ENCODE results near the gene TCF3. TPM values are rescaled to one million over a fixed set of nuclear protein-coding genes. Genes with fewer than 3 reads are reported as not detected.
A peak's percentile ranks its signal among the peaks of the same experiment; 100 is the strongest.

The TCF3 gene
- total and polyA plus RNA-seq, 2 experiments from 2014 or later = 76.7 to 125 TPM

DNA sequence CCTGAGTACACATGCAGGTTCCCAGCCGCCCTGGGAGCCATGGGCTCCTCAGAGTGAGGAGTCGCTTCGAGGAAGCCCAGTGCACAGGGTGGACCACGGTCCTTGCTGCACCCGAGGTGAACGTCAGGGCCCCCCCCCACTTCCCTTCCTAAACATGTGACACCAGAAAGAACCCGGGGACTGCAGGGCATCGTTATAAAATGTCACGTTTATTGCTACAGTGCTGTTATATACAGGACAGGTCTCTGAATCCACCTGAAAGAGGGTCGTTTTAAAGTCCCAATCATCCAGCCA, 43.4 kb downstream of the TCF3 start:
- H3K36me3 ChIP-seq (replicated peaks; ENCODE audit: insufficient read depth, low read depth) = no peaks in the 10 kb centered on the region
- no peak overlapping the region for H2AFZ ChIP-seq
- no peak overlapping the region for H3K27ac ChIP-seq
- TF ChIP-seq EZH2phosphoT487 (IDR thresholded peaks at IDR 0.05; ENCODE audit: low read depth, severe bottlenecking, unreplicated experiment) (no peak), EZH2 (IDR thresholded peaks at IDR 0.05; ENCODE audit: borderline replicate concordance) (no peak)
- TF ChIP-seq, protein P1, sequence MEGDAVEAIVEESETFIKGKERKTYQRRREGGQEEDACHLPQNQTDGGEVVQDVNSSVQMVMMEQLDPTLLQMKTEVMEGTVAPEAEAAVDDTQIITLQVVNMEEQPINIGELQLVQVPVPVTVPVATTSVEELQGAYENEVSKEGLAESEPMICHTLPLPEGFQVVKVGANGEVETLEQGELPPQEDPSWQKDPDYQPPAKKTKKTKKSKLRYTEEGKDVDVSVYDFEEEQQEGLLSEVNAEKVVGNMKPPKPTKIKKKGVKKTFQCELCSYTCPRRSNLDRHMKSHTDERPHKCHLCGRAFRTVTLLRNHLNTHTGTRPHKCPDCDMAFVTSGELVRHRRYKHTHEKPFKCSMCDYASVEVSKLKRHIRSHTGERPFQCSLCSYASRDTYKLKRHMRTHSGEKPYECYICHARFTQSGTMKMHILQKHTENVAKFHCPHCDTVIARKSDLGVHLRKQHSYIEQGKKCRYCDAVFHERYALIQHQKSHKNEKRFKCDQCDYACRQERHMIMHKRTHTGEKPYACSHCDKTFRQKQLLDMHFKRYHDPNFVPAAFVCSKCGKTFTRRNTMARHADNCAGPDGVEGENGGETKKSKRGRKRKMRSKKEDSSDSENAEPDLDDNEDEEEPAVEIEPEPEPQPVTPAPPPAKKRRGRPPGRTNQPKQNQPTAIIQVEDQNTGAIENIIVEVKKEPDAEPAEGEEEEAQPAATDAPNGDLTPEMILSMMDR (IDR thresholded peaks at IDR 0.05; ENCODE audit: poor library complexity) = no peak
- H3K4me3 ChIP-seq = no peak overlapping the region
- peaks cover under 1% of the 10 kb centered on the region for H4K20me1 ChIP-seq (ENCODE audit: insufficient read depth, poor library complexity, severe bottlenecking)
- H3K9me2 ChIP-seq (replicated peaks; ENCODE audit: insufficient read depth) = no peaks in the 10 kb centered on the region
- no peak for DNase-seq (ENCODE audit: low spot score)
- H3K79me2 ChIP-seq = peaks cover 11% of the 10 kb centered on the region
- H3K27me3 ChIP-seq = no peaks in the 10 kb centered on the region
- H3K4me2 ChIP-seq = no peak overlapping the region
- H3K9me3 ChIP-seq (ENCODE audit: low read depth) = no peaks in the 10 kb centered on the region
- H3K4me1 ChIP-seq (ENCODE audit: insufficient read depth) = peaks cover 13% of the 10 kb centered on the region
- 77% methylated on average over 10 of the region's 10 CpGs for WGBS (ENCODE audit: low lambda C conversion rate, missing lambda C conversion rate)

DNA sequence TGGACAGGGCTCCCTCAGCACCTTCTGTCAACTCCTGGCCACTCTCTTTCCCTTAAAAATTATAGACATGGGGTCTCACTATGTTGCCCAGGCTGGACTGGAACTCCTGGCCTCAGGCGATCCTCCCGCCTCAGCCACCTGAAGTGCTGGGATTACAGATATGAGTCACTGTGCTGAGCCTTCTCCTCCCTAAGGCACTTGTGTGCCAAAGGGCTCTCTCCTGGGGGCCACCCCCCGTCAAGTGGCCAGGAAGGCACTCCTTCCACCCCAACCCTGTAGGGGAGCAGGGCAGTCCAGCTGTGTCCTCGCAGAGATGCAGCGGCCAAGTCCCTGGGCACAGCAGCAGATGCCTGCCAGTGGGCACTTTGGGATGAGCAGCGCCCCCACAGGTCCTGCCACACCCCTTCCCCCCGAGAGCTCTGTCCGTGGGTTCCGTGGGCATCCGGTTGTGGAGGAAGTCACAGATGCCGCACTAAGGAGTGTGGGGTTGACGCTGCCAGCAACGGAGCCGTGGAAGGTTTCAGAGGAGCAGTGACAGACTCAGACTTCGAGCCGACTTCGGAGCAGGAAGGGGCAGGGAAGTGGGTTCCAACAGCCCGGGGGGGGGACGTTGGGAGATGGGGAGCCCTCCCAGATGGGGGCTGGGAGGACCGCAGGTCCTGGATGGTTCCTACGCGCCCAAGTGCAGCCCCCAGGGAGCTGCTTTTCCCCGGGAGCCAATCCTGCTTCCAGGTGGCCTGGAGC, 43.9 kb downstream of the TCF3 start:
- H3K4me3 ChIP-seq = no peak overlapping the region
- H3K4me1 ChIP-seq (ENCODE audit: insufficient read depth) = peaks cover 17% of the 10 kb centered on the region
- no peaks in the 10 kb centered on the region for H3K9me3 ChIP-seq (ENCODE audit: low read depth)
- no peaks in the 10 kb centered on the region for H3K9me2 ChIP-seq (replicated peaks; ENCODE audit: insufficient read depth)
- no peaks in the 10 kb centered on the region for H3K36me3 ChIP-seq (replicated peaks; ENCODE audit: insufficient read depth, low read depth)
- WGBS (ENCODE audit: low lambda C conversion rate, missing lambda C conversion rate) = 97% methylated on average over 19 of the region's 23 CpGs
- H2AFZ ChIP-seq = no peak overlapping the region
- no peaks in the 10 kb centered on the region for H3K27me3 ChIP-seq
- no peak overlapping the region for H3K27ac ChIP-seq
- H3K79me2 ChIP-seq = peaks cover 17% of the 10 kb centered on the region
- H4K20me1 ChIP-seq (ENCODE audit: insufficient read depth, poor library complexity, severe bottlenecking) = peaks cover 4% of the 10 kb centered on the region
- H3K4me2 ChIP-seq = no peak overlapping the region
- DNase-seq (ENCODE audit: low spot score) = no peak
- TF ChIP-seq, protein P1 (IDR thresholded peaks at IDR 0.05; ENCODE audit: poor library complexity) = no peak
- TF ChIP-seq EZH2phosphoT487 (IDR thresholded peaks at IDR 0.05; ENCODE audit: low read depth, severe bottlenecking, unreplicated experiment) = no peak
- no peak for TF ChIP-seq EZH2 (IDR thresholded peaks at IDR 0.05; ENCODE audit: borderline replicate concordance)

DNA sequence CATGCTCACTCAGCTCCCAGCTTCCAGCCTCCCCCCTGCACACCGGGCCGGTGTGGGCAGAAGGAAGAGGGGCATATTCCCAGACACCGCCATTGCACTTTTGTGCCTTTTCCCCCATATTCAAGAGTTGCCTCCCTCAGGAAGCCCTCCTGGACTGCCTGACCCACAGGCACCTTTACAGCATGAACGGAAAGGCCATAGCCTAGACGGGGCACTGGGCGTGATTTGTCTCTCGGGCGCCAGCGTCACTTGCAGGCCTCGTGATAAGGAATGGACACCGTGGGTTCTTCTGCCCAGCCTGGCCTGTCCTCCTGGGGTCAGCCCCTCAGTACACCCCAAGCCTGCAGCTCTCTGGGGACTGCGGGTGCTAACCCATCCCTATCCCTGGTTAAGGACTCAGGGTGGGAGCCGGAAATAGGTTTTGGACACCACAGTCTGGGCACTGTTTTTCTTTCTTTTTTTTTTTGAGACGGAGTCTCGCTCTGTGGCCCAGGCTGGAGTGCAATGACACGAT, 46.2 kb downstream of the TCF3 start:
- Histone ChIP-seq H3K27ac (peak overlapping the region; percentile 83), H3K4me3 (peak overlapping the region; percentile 25), H3K36me3 (replicated peaks; ENCODE audit: insufficient read depth, low read depth) (no peaks in the 10 kb centered on the region), H3K27me3 (no peaks in the 10 kb centered on the region), H3K79me2 (peaks cover 40% of the 10 kb centered on the region), H3K4me1 (ENCODE audit: insufficient read depth) (peaks cover 17% of the 10 kb centered on the region), H3K9me2 (replicated peaks; ENCODE audit: insufficient read depth) (no peaks in the 10 kb centered on the region), H3K9me3 (ENCODE audit: low read depth) (no peaks in the 10 kb centered on the region), H2AFZ (peak overlapping the region; percentile 32), H3K4me2 (peak overlapping the region; percentile 76), H4K20me1 (ENCODE audit: insufficient read depth, poor library complexity, severe bottlenecking) (peaks cover 15% of the 10 kb centered on the region)
- 29% methylated on average over 16 of the region's 16 CpGs for WGBS (ENCODE audit: low lambda C conversion rate, missing lambda C conversion rate)
- TF ChIP-seq, protein P1 (IDR thresholded peaks at IDR 0.05; ENCODE audit: poor library complexity) = no peak
- TF ChIP-seq EZH2 (IDR thresholded peaks at IDR 0.05; ENCODE audit: borderline replicate concordance) (no peak), EZH2phosphoT487 (IDR thresholded peaks at IDR 0.05; ENCODE audit: low read depth, severe bottlenecking, unreplicated experiment) (no peak)
- DNase-seq (ENCODE audit: low spot score) = no peak

Measured in hepatocyte (in vitro differentiated cells).